ENCODE data around the gene CRPPA. TPM values are rescaled to one million over a fixed set of nuclear protein-coding genes. Genes with fewer than 3 reads are reported as not detected.

The CRPPA gene
- total RNA-seq, 2 donors from 2014 or later: 1.7 to 2.1 TPM

GRCh38 chr7:16436306-16436705, 15.0 kb upstream of the CRPPA start:
- no peaks in the 10 kb centered on the region for H3K36me3 Mint-ChIP-seq
- ATAC-seq (no peak), DNase-seq (ENCODE audit: low spot score) (no peak)
- H3K27me3 Mint-ChIP-seq: peaks cover 0 to 2% of the 10 kb centered on the region in 2 donors
- H3K9me3 Mint-ChIP-seq: no peaks in the 10 kb centered on the region
- H3K4me3 Mint-ChIP-seq: no peak overlapping the region
- H3K27ac Mint-ChIP-seq: no peak overlapping the region
- H3K4me1 Mint-ChIP-seq (ENCODE audit: low read depth in 2 of 2): peaks cover 0 to 3% of the 10 kb centered on the region in 2 donors

DNA sequence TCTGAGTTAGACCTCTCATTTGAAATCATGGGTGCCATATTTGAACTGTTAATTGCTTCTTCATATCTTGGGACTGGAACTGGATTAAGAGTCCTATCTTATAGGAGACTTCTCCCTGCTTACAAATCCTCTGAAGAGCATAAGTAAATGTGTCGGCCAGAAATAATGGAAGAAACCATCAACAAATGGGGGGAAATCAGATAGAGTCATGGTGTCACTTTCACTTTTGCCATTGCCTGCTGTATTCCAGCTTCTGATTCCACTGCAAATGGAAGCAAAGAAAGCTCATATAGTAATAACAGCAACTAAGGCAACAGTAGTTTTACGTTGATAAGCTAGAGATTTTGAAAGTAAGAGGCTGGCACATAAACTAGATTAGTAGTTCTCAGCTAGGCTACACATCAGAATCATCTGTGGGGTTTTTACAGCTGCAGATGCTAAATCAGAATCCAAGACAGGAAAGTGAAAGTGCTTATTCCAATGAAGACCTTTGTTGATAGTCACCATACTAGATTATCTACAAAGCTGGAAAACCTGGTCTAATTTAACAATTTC, 12.3 kb upstream of the CRPPA start:
- ATAC-seq: no peak

DNA sequence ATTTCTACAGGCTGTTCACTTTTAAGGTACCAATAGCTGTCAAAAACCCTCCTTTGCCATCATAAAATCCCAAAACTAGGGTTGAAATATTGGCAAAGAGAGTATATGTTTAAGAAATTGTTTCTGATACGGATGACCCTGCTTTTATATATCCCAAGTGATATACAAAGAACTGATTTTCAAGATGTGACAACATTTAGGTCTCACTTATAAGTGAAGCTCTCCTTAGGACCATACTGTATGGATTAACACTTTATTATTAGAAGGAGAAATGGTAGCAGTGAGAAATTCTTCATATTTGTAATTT, 11.0 kb upstream of the CRPPA start:
- peaks cover 0 to 4% of the 10 kb centered on the region in 2 donors for H3K27me3 Mint-ChIP-seq
- H3K27ac Mint-ChIP-seq: no peak overlapping the region
- ATAC-seq (no peak), DNase-seq (ENCODE audit: low spot score) (no peak)
- no peaks in the 10 kb centered on the region for H3K36me3 Mint-ChIP-seq
- H3K4me3 Mint-ChIP-seq: no peak overlapping the region
- H3K9me3 Mint-ChIP-seq: no peaks in the 10 kb centered on the region
- peaks cover 4 to 10% of the 10 kb centered on the region in 2 donors for H3K4me1 Mint-ChIP-seq (ENCODE audit: low read depth in 2 of 2)

More for the DNA sequence above, 12.3 kb upstream of the CRPPA start:
- Mint-ChIP-seq H3K27me3 (peaks cover 0 to 6% of the 10 kb centered on the region in 2 donors), H3K4me1 (ENCODE audit: low read depth in 2 of 2) (peaks cover 4 to 7% of the 10 kb centered on the region in 2 donors), H3K4me3 (no peak overlapping the region), H3K9me3 (no peaks in the 10 kb centered on the region), H3K27ac (no peak overlapping the region), H3K36me3 (no peaks in the 10 kb centered on the region)
- DNase-seq (ENCODE audit: low spot score): no peak

DNA sequence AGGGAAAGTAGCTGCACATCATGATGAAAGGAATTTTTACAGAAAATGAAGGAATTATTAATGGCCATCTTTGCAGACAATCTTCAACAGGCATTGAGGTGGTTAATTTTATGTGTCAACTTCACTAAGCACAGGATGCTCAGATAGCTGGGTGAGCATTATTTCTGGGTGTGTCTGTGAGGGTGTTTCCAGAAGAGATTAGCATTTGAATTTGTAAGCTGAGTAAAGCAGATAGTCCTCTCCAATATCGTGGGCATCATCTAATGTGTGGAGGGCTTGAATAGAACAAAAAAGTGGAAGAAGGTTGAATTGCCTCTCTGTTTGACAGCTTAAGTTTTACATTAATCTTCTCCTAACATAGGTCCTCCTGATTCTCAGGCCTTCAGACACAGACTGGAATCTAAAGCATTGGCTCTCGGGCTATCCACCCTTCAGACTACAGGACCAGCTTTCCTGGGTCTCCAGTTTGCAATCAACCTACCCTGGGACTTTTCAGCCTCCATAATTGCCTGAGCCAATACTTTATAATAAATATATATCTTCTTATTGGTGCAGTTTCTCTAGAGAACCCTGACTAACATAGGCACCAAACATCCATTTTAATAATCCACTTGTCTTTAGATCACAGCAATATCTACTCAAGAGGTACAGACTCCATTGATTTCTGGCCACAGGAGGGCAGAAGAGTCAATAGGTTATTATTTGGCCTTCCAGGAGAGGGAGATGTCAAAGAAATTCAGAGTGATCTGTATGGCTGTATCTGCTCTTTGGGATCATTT, 10.5 kb upstream of the CRPPA start:
- H3K4me3 Mint-ChIP-seq: no peak overlapping the region
- no peak overlapping the region for H3K27ac Mint-ChIP-seq
- no peaks in the 10 kb centered on the region for H3K36me3 Mint-ChIP-seq
- H3K27me3 Mint-ChIP-seq: peaks cover 0 to 4% of the 10 kb centered on the region in 2 donors
- ATAC-seq (no peak), DNase-seq (ENCODE audit: low spot score) (no peak)
- no peaks in the 10 kb centered on the region for H3K9me3 Mint-ChIP-seq
- H3K4me1 Mint-ChIP-seq (ENCODE audit: low read depth in 2 of 2): peaks cover 4 to 10% of the 10 kb centered on the region in 2 donors

DNA sequence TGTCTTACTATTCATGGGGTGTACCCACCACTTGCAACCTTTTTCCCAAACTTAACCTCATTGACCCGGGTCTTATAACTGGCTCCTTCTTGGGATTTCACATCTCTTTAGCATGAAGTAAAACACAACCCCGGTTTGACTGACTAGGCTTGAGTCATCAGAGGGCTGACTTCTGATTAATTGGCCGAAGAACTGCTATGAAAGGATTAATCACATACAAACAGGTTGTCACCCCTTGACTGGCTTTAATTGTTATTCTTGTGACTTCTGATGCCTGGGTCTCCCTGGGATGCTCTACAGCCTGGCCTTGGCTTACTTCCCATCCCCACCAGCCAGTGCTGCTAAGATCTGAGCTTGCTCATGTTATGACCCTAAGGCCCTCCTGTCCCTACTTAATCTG, 8.8 kb upstream of the CRPPA start:
- peaks cover 4 to 10% of the 10 kb centered on the region in 2 donors for H3K4me1 Mint-ChIP-seq (ENCODE audit: low read depth in 2 of 2)
- H3K4me3 Mint-ChIP-seq: no peak overlapping the region
- DNase-seq (ENCODE audit: low spot score): no peak
- H3K27ac Mint-ChIP-seq: no peak overlapping the region
- H3K9me3 Mint-ChIP-seq: no peaks in the 10 kb centered on the region
- no peaks in the 10 kb centered on the region for H3K36me3 Mint-ChIP-seq
- peaks cover 0 to 4% of the 10 kb centered on the region in 2 donors for H3K27me3 Mint-ChIP-seq
- ATAC-seq: no peak

GRCh38 chr7:16428672-16429071, 7.3 kb upstream of the CRPPA start:
- Mint-ChIP-seq H3K27ac (no peak overlapping the region), H3K4me1 (ENCODE audit: low read depth in 2 of 2) (peaks cover 4 to 10% of the 10 kb centered on the region in 2 donors), H3K9me3 (no peaks in the 10 kb centered on the region), H3K27me3 (peaks cover 0 to 4% of the 10 kb centered on the region in 2 donors), H3K36me3 (no peaks in the 10 kb centered on the region), H3K4me3 (no peak overlapping the region)
- ATAC-seq: no peak
- DNase-seq (ENCODE audit: low spot score): no peak

DNA sequence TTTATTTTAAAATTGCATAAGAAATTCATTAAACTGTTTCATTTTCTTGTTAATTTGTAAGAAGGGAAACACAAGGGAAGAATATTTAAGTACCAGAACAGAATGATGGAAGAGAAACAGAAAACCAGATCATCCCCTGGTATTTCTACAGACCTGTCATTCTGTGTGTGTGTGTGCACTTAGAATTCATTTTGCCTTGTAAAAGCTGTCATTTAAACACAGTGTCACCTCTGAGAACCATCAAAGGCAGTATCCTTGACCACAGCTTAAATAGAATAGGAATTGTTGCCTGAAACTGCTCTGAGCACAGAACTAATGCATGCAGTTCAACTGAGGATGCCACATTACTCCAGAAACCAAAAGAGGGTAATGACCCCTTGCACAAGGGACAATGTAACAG, 6.8 kb upstream of the CRPPA start:
- Mint-ChIP-seq H3K27me3 (peaks cover 0 to 4% of the 10 kb centered on the region in 2 donors), H3K27ac (no peak overlapping the region), H3K4me3 (no peak overlapping the region), H3K9me3 (no peaks in the 10 kb centered on the region), H3K4me1 (ENCODE audit: low read depth in 2 of 2) (peaks cover 4 to 7% of the 10 kb centered on the region in 2 donors), H3K36me3 (no peaks in the 10 kb centered on the region)
- DNase-seq (ENCODE audit: low spot score): no peak
- ATAC-seq: no peak

- ATAC-seq: no peak
- H3K4me3 Mint-ChIP-seq: no peak overlapping the region
- H3K27me3 Mint-ChIP-seq: peaks cover 0 to under 1% of the 10 kb centered on the region in 2 donors
Observed at GRCh38 chr7:16423761-16424160, 2.4 kb upstream of the CRPPA start.

GRCh38 chr7:16422917-16423316, 1.6 kb upstream of the CRPPA start:
- Mint-ChIP-seq H3K9me3 (no peaks in the 10 kb centered on the region), H3K27me3 (no peaks in the 10 kb centered on the region), H3K4me3 (peak overlapping the region; percentile 47), H3K27ac (peak overlapping the region in 1 of 2 donors; percentile 90), H3K36me3 (no peaks in the 10 kb centered on the region), H3K4me1 (ENCODE audit: low read depth in 2 of 2) (peaks cover 12 to 26% of the 10 kb centered on the region in 2 donors)
- DNase-seq (ENCODE audit: low spot score) (no peak), ATAC-seq (no peak)

More at GRCh38 chr7:16423761-16424160, 2.4 kb upstream of the CRPPA start:
- Mint-ChIP-seq H3K4me1 (ENCODE audit: low read depth in 2 of 2) (peaks cover 16 to 21% of the 10 kb centered on the region in 2 donors), H3K27ac (no peak overlapping the region), H3K9me3 (no peaks in the 10 kb centered on the region), H3K36me3 (no peaks in the 10 kb centered on the region)
- no peak for DNase-seq (ENCODE audit: low spot score)

GRCh38 chr7:16422103-16422435, 731 bp upstream of the CRPPA start:
- H3K4me3 Mint-ChIP-seq: peak overlapping the region; percentile 97
- H3K36me3 Mint-ChIP-seq: no peaks in the 10 kb centered on the region
- ATAC-seq (no peak), DNase-seq (ENCODE audit: low spot score) (no peak)
- peaks cover 12 to 26% of the 10 kb centered on the region in 2 donors for H3K4me1 Mint-ChIP-seq (ENCODE audit: low read depth in 2 of 2)
- peak overlapping the region; percentile 47 to 90 for H3K27ac Mint-ChIP-seq
- no peaks in the 10 kb centered on the region for H3K9me3 Mint-ChIP-seq
- no peaks in the 10 kb centered on the region for H3K27me3 Mint-ChIP-seq

DNA sequence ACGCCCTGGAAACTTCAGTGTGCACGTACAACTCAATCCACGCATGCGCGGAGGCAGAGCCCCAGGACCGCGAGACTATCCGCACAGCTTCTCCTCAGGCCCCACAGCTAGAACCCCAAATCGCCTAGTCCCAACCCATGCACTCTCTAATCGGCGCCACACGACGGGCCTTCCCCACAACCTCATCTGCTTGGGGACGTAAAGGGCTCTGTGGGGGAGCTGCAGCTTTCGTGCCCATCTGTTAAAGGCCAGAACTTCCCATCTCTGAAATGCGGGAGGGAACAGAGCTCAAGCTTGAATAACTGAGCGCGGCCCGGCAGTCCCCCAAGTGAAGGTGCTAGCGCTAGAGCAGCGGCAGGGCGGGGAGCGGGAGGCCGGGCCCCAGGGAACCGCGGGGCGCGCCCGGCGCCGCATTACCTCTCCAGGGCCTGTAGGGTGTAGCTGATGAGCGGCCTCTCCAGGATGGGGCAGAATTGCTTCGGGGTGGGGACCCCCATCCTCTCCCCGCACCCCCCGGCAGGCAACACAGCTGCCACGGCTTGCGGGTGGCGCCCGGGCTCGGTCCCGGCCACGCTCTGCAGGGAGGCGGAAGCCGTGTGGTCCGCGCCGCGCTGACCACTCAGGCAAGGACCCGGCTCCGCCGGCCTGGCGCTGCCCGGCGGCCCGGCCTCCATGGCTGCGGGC, 547 bp downstream of the CRPPA start:
- H3K4me1 Mint-ChIP-seq (ENCODE audit: low read depth in 2 of 2): peaks cover 16 to 26% of the 10 kb centered on the region in 2 donors
- H3K27ac Mint-ChIP-seq: peak overlapping the region; percentile 90 to 92
- H3K27me3 Mint-ChIP-seq: no peaks in the 10 kb centered on the region
- H3K9me3 Mint-ChIP-seq: no peaks in the 10 kb centered on the region
- ATAC-seq: peak; percentile 92 to 93
- peak overlapping the region; percentile 97 for H3K4me3 Mint-ChIP-seq
- no peaks in the 10 kb centered on the region for H3K36me3 Mint-ChIP-seq
- peak; percentile 85 for DNase-seq (ENCODE audit: low spot score)

GRCh38 chr7:16420329-16420648, 1.0 kb downstream of the CRPPA start:
- ATAC-seq (no peak), DNase-seq (ENCODE audit: low spot score) (no peak)
- Mint-ChIP-seq H3K27ac (peak overlapping the region; percentile 90 to 92), H3K27me3 (no peaks in the 10 kb centered on the region), H3K4me1 (ENCODE audit: low read depth in 2 of 2) (peaks cover 16 to 26% of the 10 kb centered on the region in 2 donors), H3K4me3 (peak overlapping the region; percentile 97), H3K36me3 (no peaks in the 10 kb centered on the region), H3K9me3 (no peaks in the 10 kb centered on the region)

- H3K27me3 Mint-ChIP-seq: no peaks in the 10 kb centered on the region
Observed at GRCh38 chr7:16419859-16420258, 1.5 kb downstream of the CRPPA start.

DNA sequence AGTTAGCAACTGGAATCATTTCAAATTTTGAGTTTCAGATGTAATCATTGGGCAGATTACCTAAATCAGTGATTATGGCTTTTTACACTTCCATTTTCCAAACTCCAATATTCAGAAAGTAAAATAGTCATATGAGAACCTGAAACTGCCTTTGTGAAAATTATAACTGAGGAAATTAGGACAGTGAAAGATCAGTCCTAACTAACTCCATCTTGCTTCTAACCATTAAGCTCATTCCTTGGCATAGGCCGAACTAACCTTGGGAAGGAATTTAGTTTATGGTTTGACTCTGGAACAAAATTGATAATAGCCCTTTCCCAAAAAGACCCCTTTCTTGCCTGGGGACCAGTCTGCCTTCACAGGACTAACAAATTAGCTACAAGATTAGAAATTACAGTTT, 2.2 kb downstream of the CRPPA start:
- DNase-seq (ENCODE audit: low spot score): no peak
- Mint-ChIP-seq H3K27ac (peak overlapping the region; percentile 90 to 92), H3K9me3 (no peaks in the 10 kb centered on the region), H3K27me3 (no peaks in the 10 kb centered on the region), H3K36me3 (no peaks in the 10 kb centered on the region), H3K4me3 (peak overlapping the region; percentile 48), H3K4me1 (ENCODE audit: low read depth in 2 of 2) (peaks cover 16 to 26% of the 10 kb centered on the region in 2 donors)
- no peak for ATAC-seq

More at GRCh38 chr7:16419859-16420258, 1.5 kb downstream of the CRPPA start:
- peaks cover 16 to 26% of the 10 kb centered on the region in 2 donors for H3K4me1 Mint-ChIP-seq (ENCODE audit: low read depth in 2 of 2)
- no peaks in the 10 kb centered on the region for H3K9me3 Mint-ChIP-seq
- peak overlapping the region; percentile 90 to 92 for H3K27ac Mint-ChIP-seq
- DNase-seq (ENCODE audit: low spot score) (no peak), ATAC-seq (no peak)
- H3K36me3 Mint-ChIP-seq: no peaks in the 10 kb centered on the region
- peak overlapping the region; percentile 97 for H3K4me3 Mint-ChIP-seq
